ENCODE results near the gene GOLIM4. TPM values are rescaled to one million over a fixed set of nuclear protein-coding genes. Genes with fewer than 3 reads are reported as not detected.

Gene GOLIM4
- total and polyA plus RNA-seq, 2 experiments from 2014 or later: 34.4 to 50.5 TPM

DNA sequence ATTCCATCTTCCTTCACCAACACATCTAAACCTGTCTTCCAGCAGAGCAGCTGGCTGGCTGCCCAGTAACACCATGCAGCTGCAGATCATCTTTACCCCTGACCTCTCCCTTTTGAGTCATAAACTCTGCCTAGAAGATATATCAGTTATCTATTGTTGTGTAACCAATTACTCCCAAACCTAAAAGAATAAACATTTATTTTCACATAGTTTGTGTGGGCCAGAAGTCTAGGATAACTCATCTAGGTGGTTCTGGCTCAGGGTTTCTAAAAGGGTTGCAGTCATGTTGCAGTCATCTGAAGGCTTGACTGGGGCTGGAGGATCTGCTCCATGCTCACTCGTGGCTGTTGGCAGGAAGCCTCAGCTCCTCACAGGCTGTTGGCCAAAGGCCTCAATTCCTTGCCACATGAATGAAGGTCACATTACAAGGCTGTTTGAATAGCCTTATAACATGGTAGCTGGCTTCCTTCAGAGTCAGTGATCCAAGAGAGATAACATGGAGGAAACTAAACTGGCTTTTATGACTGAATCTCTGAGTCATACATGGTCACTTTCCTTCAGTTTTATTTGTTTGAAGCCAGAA, 92.8 kb downstream of the GOLIM4 start:
- no peaks in the 10 kb centered on the region for H3K36me3 ChIP-seq (ENCODE audit: insufficient read depth)
- ATAC-seq (no peak), DNase-seq (ENCODE audit: low spot score) (no peak)
- Mint-ChIP-seq H3K9me3 (no peaks in the 10 kb centered on the region), H3K27ac (no peak overlapping the region), H3K4me1 (no peaks in the 10 kb centered on the region), H3K27me3 (ENCODE audit: insufficient read depth, low read depth, poor library complexity) (no peaks in the 10 kb centered on the region), H3K36me3 (ENCODE audit: low read depth) (no peaks in the 10 kb centered on the region), H3K4me3 (no peak overlapping the region)
- H3K9me2 ChIP-seq (ENCODE audit: insufficient read depth): no peaks in the 10 kb centered on the region
- H3K4me1 ChIP-seq (ENCODE audit: insufficient read depth): no peaks in the 10 kb centered on the region
- H3K4me3 ChIP-seq: no peak overlapping the region
- H3K79me2 ChIP-seq (replicated peaks; ENCODE audit: insufficient read depth): no peaks in the 10 kb centered on the region
- no peaks in the 10 kb centered on the region for H3F3A ChIP-seq (replicated peaks; ENCODE audit: low read depth)
- no peaks in the 10 kb centered on the region for H4K20me1 ChIP-seq (replicated peaks; ENCODE audit: insufficient read depth)
- no peaks in the 10 kb centered on the region for H3K27me3 ChIP-seq (ENCODE audit: insufficient read depth)
- H2AFZ ChIP-seq: no peak overlapping the region
- TF ChIP-seq CREB1 (CRISPR knock-in tag; IDR thresholded peaks at IDR 0.05; ENCODE audit: low read depth) (no peak), EZH2phosphoT487 (IDR thresholded peaks at IDR 0.05; ENCODE audit: unreplicated experiment) (no peak), STAT1 (IDR thresholded peaks at IDR 0.05; ENCODE audit: unreplicated experiment) (no peak), ZNF114 (CRISPR knock-in tag; IDR thresholded peaks at IDR 0.05) (no peak)
- TF ChIP-seq, protein P1, sequence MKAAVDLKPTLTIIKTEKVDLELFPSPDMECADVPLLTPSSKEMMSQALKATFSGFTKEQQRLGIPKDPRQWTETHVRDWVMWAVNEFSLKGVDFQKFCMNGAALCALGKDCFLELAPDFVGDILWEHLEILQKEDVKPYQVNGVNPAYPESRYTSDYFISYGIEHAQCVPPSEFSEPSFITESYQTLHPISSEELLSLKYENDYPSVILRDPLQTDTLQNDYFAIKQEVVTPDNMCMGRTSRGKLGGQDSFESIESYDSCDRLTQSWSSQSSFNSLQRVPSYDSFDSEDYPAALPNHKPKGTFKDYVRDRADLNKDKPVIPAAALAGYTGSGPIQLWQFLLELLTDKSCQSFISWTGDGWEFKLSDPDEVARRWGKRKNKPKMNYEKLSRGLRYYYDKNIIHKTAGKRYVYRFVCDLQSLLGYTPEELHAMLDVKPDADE (IDR thresholded peaks at IDR 0.05): no peak
- TF ChIP-seq, protein P2, sequence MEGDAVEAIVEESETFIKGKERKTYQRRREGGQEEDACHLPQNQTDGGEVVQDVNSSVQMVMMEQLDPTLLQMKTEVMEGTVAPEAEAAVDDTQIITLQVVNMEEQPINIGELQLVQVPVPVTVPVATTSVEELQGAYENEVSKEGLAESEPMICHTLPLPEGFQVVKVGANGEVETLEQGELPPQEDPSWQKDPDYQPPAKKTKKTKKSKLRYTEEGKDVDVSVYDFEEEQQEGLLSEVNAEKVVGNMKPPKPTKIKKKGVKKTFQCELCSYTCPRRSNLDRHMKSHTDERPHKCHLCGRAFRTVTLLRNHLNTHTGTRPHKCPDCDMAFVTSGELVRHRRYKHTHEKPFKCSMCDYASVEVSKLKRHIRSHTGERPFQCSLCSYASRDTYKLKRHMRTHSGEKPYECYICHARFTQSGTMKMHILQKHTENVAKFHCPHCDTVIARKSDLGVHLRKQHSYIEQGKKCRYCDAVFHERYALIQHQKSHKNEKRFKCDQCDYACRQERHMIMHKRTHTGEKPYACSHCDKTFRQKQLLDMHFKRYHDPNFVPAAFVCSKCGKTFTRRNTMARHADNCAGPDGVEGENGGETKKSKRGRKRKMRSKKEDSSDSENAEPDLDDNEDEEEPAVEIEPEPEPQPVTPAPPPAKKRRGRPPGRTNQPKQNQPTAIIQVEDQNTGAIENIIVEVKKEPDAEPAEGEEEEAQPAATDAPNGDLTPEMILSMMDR (conservative IDR thresholded peaks at IDR 0.05; ENCODE audit: low read depth in 2 of 2): no peak
- H3K4me2 ChIP-seq: no peak overlapping the region
- H3K27ac ChIP-seq (ENCODE audit: low read depth): no peak overlapping the region

DNA sequence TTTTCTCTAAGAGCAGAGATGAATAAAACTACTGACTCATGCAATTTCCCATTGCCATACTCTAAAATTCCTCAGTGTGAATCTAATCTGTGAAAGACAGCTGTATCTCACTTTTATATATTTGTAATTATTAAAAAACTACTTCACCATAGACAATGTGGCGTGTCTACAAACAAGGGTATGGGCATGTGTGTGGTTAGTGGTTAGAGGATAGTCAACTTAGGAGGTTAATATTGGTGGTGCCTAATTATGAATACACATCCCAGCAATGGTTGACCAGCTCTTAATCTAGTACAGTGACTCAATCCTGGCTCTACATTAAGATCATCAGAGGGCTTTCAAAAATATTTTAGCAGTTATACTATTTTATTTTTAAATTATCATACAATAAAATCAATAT, 94.5 kb downstream of the GOLIM4 start:
- ATAC-seq (no peak), DNase-seq (ENCODE audit: low spot score) (no peak)
- Mint-ChIP-seq H3K9me3 (no peaks in the 10 kb centered on the region), H3K36me3 (ENCODE audit: low read depth) (no peaks in the 10 kb centered on the region), H3K4me3 (no peak overlapping the region), H3K27me3 (ENCODE audit: insufficient read depth, low read depth, poor library complexity) (peaks cover 4% of the 10 kb centered on the region), H3K4me1 (no peaks in the 10 kb centered on the region), H3K27ac (no peak overlapping the region)
- TF ChIP-seq, protein P1 (IDR thresholded peaks at IDR 0.05): no peak
- TF ChIP-seq POLR2AphosphoS5 (IDR thresholded peaks at IDR 0.05; ENCODE audit: low read depth) (no peak), ZNF331 (CRISPR knock-in tag; IDR thresholded peaks at IDR 0.05; ENCODE audit: low read depth) (no peak)
- TF ChIP-seq, protein P3, sequence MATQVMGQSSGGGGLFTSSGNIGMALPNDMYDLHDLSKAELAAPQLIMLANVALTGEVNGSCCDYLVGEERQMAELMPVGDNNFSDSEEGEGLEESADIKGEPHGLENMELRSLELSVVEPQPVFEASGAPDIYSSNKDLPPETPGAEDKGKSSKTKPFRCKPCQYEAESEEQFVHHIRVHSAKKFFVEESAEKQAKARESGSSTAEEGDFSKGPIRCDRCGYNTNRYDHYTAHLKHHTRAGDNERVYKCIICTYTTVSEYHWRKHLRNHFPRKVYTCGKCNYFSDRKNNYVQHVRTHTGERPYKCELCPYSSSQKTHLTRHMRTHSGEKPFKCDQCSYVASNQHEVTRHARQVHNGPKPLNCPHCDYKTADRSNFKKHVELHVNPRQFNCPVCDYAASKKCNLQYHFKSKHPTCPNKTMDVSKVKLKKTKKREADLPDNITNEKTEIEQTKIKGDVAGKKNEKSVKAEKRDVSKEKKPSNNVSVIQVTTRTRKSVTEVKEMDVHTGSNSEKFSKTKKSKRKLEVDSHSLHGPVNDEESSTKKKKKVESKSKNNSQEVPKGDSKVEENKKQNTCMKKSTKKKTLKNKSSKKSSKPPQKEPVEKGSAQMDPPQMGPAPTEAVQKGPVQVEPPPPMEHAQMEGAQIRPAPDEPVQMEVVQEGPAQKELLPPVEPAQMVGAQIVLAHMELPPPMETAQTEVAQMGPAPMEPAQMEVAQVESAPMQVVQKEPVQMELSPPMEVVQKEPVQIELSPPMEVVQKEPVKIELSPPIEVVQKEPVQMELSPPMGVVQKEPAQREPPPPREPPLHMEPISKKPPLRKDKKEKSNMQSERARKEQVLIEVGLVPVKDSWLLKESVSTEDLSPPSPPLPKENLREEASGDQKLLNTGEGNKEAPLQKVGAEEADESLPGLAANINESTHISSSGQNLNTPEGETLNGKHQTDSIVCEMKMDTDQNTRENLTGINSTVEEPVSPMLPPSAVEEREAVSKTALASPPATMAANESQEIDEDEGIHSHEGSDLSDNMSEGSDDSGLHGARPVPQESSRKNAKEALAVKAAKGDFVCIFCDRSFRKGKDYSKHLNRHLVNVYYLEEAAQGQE (IDR thresholded peaks at IDR 0.05; ENCODE audit: unreplicated experiment): no peak
- no peaks in the 10 kb centered on the region for H3K9me2 ChIP-seq (ENCODE audit: insufficient read depth)
- no peaks in the 10 kb centered on the region for H3K79me2 ChIP-seq (replicated peaks; ENCODE audit: insufficient read depth)
- no peaks in the 10 kb centered on the region for H4K20me1 ChIP-seq (replicated peaks; ENCODE audit: insufficient read depth)
- no peak overlapping the region for H3K4me2 ChIP-seq
- no peaks in the 10 kb centered on the region for H3K36me3 ChIP-seq (ENCODE audit: insufficient read depth)
- no peak overlapping the region for H3K27ac ChIP-seq (ENCODE audit: low read depth)
- no peak overlapping the region for H3K4me3 ChIP-seq
- no peaks in the 10 kb centered on the region for H3F3A ChIP-seq (replicated peaks; ENCODE audit: low read depth)
- H3K4me1 ChIP-seq (ENCODE audit: insufficient read depth): no peaks in the 10 kb centered on the region
- H2AFZ ChIP-seq: no peak overlapping the region
- no peaks in the 10 kb centered on the region for H3K27me3 ChIP-seq (ENCODE audit: insufficient read depth)
